HEK293 (cell line): ENCODE measurements around the gene CNKSR3.

Source experiments
- CTCF ChIA-PET: fragments of 350-600 bp; formaldehyde crosslinking; extraction: SDS; loops from one replicate; lab custom pipeline; 2021; ENCODE audit warnings: antibody characterized with exemption; lab: Yijun Ruan, JAX
- POLR2A ChIA-PET: fragments of 300-600 bp; formaldehyde crosslinking; extraction: SDS; loops from one replicate; lab custom pipeline; 2020; ENCODE audit warnings: antibody characterized with exemption, inconsistent platforms; lab: Yijun Ruan, JAX
- H3K27ac ChIP-seq: fragments of 200-500 bp; sonication (Bioruptor generic); 2 replicates; pipeline ENCODE4 v1.5.1; 2014; ENCODE audit warnings: low read depth, low read length, control low read depth, inconsistent platforms; ENCODE audit errors: extremely low read depth
- H3K36me3 ChIP-seq, 2 experiments: fragments of 200-500 bp in 1 of 2; sonication (Bioruptor generic) in 1 of 2; 1 replicate in 1 of 2; 2 replicates in 1 of 2; pipeline ENCODE4 v1.5.1; 2014 to 2017; ENCODE audit warnings: inconsistent platforms in 2 of 2, low read length in 2 of 2; ENCODE audit not compliant: control insufficient read depth in 2 of 2, insufficient read depth in 1 of 2
- H3K4me1 ChIP-seq: fragments of 200-500 bp; sonication (Bioruptor generic); 2 replicates; pipeline ENCODE4 v1.5.1; 2014; ENCODE audit warnings: mild to moderate bottlenecking, low read length, inconsistent platforms; ENCODE audit not compliant: control insufficient read depth, insufficient read depth
- H3K4me3 ChIP-seq: 2 replicates; pipeline ENCODE4 v1.5.1; 2011; ENCODE audit warnings: low read depth, mild to moderate bottlenecking, control low read depth, low read length, moderate library complexity
- H3K9me3 ChIP-seq: fragments of 200-500 bp; sonication (Bioruptor generic); 2 replicates; pipeline ENCODE4 v1.5.1; 2014; ENCODE audit warnings: low read depth, low read length, inconsistent platforms; ENCODE audit not compliant: control insufficient read depth, insufficient read depth
- HOXA7 ChIP-seq: sonication (generic); formaldehyde crosslinking; IDR thresholded peaks from 2 replicates; pipeline ENCODE4 v1.8.1; 2022; ENCODE audit warnings: missing genetic modification reagents, borderline replicate concordance
- OVOL3 ChIP-seq: fragments of 450-650 bp; formaldehyde crosslinking; IDR thresholded peaks from 2 replicates; pipeline ENCODE4 v1.5.1; 2016; ENCODE audit warnings: missing biosample characterization, missing genetic modification characterization
- ZNF121 ChIP-seq: fragments of 450-650 bp; formaldehyde crosslinking; IDR thresholded peaks from 2 replicates; pipeline ENCODE4 v1.5.1; 2016; ENCODE audit warnings: missing biosample characterization, missing genetic modification characterization
- ZNF18 ChIP-seq: fragments of 450-650 bp; formaldehyde crosslinking; IDR thresholded peaks from 2 replicates; pipeline ENCODE4 v1.5.1; 2016; ENCODE audit warnings: missing biosample characterization, missing genetic modification characterization
- ZNF221 ChIP-seq: fragments of 450-650 bp; formaldehyde crosslinking; IDR thresholded peaks from 2 replicates; pipeline ENCODE4 v1.5.1; 2017; ENCODE audit warnings: missing biosample characterization, missing genetic modification characterization, borderline replicate concordance
- ZNF239 ChIP-seq: fragments of 450-650 bp; formaldehyde crosslinking; IDR thresholded peaks from 2 replicates; pipeline ENCODE4 v1.5.1; 2016; ENCODE audit warnings: missing biosample characterization, missing genetic modification characterization
- ZNF292 ChIP-seq: fragments of 450-650 bp; formaldehyde crosslinking; IDR thresholded peaks from 2 replicates; pipeline ENCODE4 v1.5.1; 2016; ENCODE audit warnings: low read depth, missing biosample characterization, missing genetic modification characterization, borderline replicate concordance
- ZNF391 ChIP-seq: fragments of 450-650 bp; formaldehyde crosslinking; IDR thresholded peaks from 2 replicates; pipeline ENCODE4 v1.5.1; 2016; ENCODE audit warnings: low read depth, missing biosample characterization, missing genetic modification characterization, borderline replicate concordance
- ZNF560 ChIP-seq: fragments of 450-650 bp; formaldehyde crosslinking; IDR thresholded peaks from 2 replicates; pipeline ENCODE4 v1.5.1; 2017; ENCODE audit warnings: missing biosample characterization, missing genetic modification characterization, borderline replicate concordance
- ZNF677 ChIP-seq: fragments of 450-650 bp; IDR thresholded peaks from 2 replicates; pipeline ENCODE4 v1.5.0; 2018; ENCODE audit warnings: missing biosample characterization, mild to moderate bottlenecking, missing genetic modification characterization, moderate library complexity
- ZNF704 ChIP-seq: fragments of 450-650 bp; formaldehyde crosslinking; IDR thresholded peaks from 2 replicates; pipeline ENCODE4 v1.5.1; 2016; ENCODE audit warnings: missing biosample characterization, missing genetic modification characterization
- ZSCAN5A ChIP-seq: fragments of 450-650 bp; formaldehyde crosslinking; IDR thresholded peaks from 2 replicates; pipeline ENCODE4 v1.5.1; 2016; ENCODE audit warnings: missing biosample characterization, missing genetic modification characterization
- TF ChIP-seq, protein P1 (sequence below): fragments of 450-650 bp; formaldehyde crosslinking; IDR thresholded peaks from 2 replicates; pipeline ENCODE4 v1.5.1; 2017; ENCODE audit warnings: missing biosample characterization, missing genetic modification characterization
- TF ChIP-seq, protein P2 (sequence below): IDR thresholded peaks from 2 replicates; pipeline ENCODE4 v1.6.1; 2011; ENCODE audit warnings: mild to moderate bottlenecking, low read depth, low read length, borderline replicate concordance
- TF ChIP-seq, protein P3 (sequence below): fragments of 450-650 bp; formaldehyde crosslinking; IDR thresholded peaks from 2 replicates; pipeline ENCODE4 v1.5.1; 2016; ENCODE audit warnings: missing biosample characterization, missing genetic modification characterization, low read depth

Gene CNKSR3

GRCh38 chr6:154474648-154475428 is 35.6 kb downstream of the CNKSR3 start (continued):
- TF ChIP-seq ZNF239 (tag by site-specific recombination), result no peak

GRCh38 chr6:154473324-154473723 is 37.2 kb downstream of the CNKSR3 start:
- TF ChIP-seq ZNF121 (tag by site-specific recombination) (no peak), ZSCAN5A (no peak), ZNF18 (tag by site-specific recombination) (no peak), ZNF704 (no peak), ZNF677 (no peak), ZNF560 (no peak), ZNF221 (tag by site-specific recombination) (no peak), HOXA7 (CRISPR knock-in tag) (no peak), ZNF292 (tag by site-specific recombination) (no peak), OVOL3 (tag by site-specific recombination) (no peak), ZNF391 (tag by site-specific recombination) (no peak)
- TF ChIP-seq, protein P1, sequence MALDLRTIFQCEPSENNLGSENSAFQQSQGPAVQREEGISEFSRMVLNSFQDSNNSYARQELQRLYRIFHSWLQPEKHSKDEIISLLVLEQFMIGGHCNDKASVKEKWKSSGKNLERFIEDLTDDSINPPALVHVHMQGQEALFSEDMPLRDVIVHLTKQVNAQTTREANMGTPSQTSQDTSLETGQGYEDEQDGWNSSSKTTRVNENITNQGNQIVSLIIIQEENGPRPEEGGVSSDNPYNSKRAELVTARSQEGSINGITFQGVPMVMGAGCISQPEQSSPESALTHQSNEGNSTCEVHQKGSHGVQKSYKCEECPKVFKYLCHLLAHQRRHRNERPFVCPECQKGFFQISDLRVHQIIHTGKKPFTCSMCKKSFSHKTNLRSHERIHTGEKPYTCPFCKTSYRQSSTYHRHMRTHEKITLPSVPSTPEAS (tag by site-specific recombination), result no peak
- TF ChIP-seq, protein P2, sequence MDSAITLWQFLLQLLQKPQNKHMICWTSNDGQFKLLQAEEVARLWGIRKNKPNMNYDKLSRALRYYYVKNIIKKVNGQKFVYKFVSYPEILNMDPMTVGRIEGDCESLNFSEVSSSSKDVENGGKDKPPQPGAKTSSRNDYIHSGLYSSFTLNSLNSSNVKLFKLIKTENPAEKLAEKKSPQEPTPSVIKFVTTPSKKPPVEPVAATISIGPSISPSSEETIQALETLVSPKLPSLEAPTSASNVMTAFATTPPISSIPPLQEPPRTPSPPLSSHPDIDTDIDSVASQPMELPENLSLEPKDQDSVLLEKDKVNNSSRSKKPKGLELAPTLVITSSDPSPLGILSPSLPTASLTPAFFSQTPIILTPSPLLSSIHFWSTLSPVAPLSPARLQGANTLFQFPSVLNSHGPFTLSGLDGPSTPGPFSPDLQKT, result no peak
- TF ChIP-seq, protein P3, sequence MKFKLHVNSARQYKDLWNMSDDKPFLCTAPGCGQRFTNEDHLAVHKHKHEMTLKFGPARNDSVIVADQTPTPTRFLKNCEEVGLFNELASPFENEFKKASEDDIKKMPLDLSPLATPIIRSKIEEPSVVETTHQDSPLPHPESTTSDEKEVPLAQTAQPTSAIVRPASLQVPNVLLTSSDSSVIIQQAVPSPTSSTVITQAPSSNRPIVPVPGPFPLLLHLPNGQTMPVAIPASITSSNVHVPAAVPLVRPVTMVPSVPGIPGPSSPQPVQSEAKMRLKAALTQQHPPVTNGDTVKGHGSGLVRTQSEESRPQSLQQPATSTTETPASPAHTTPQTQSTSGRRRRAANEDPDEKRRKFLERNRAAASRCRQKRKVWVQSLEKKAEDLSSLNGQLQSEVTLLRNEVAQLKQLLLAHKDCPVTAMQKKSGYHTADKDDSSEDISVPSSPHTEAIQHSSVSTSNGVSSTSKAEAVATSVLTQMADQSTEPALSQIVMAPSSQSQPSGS, result no peak
- no peaks in the 10 kb centered on the region for H3K9me3 ChIP-seq
- ChIA-PET POLR2A (interaction anchor here (1.0 kb wide), 1 partner anchor 82 kb away, joined by 3 read pairs; no protein-coding TSS in a partner anchor), CTCF (no interaction called here)
- no peak overlapping the region for H3K4me3 ChIP-seq
- H3K27ac ChIP-seq, result no peak overlapping the region
- no peaks in the 10 kb centered on the region for H3K36me3 ChIP-seq
- H3K4me1 ChIP-seq, result peaks cover 2% of the 10 kb centered on the region; the same call in 1 of the 2 replicates
